Right forelimb (tissue), 1 donor: Measurements from ENCODE around the gene CABP2.
"Not testable (repeated sequence)": the region's sequence is repeated elsewhere in the genome, so short reads cannot be mapped to it uniquely, and the experiment has no call there.

ENCODE experiments used
- DNase-seq: peaks from one replicate; pipeline ENCODE4 v3.0.0-alpha.2; 2018

The CABP2 gene

DNA sequence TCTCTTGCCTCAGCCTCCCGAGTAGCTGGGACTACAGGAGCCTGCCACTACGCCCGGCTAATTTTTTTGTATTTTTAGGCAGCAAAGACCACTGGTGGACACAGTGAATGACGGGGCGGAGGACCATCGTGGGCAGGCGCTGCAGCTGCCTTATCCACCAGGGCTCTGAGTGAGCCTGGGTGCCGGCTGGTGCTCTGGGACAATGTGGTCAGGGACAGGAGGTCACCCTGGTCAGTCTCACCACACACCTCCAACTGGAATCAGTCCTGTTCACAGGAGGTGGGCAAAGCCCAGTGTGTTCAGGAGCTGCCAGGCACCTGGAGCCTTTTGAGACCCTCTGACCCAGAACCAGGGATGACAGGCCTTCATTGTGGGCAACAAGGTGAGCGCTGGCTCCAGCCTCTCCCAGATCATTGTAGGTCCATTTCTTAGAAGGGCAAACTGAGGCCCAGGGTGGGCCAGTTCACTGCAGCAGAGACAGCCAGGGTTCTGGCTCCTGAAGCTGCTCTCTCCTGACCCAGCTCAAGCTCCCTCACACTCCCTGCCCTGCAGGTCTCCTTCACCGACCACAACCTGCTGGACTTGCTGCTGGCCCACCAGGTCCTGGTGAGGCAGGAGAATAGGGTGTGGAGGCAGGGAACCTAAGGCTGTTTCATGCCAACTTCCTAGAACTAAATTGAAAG, 15.7 kb upstream of the CABP2 start:
- no peak for DNase-seq

GRCh38 chr11:67538306-67538705, 15.1 kb upstream of the CABP2 start:
- no peak for DNase-seq

- no peak for DNase-seq
Measured at GRCh38 chr11:67535561-67535960, 12.3 kb upstream of the CABP2 start.

DNA sequence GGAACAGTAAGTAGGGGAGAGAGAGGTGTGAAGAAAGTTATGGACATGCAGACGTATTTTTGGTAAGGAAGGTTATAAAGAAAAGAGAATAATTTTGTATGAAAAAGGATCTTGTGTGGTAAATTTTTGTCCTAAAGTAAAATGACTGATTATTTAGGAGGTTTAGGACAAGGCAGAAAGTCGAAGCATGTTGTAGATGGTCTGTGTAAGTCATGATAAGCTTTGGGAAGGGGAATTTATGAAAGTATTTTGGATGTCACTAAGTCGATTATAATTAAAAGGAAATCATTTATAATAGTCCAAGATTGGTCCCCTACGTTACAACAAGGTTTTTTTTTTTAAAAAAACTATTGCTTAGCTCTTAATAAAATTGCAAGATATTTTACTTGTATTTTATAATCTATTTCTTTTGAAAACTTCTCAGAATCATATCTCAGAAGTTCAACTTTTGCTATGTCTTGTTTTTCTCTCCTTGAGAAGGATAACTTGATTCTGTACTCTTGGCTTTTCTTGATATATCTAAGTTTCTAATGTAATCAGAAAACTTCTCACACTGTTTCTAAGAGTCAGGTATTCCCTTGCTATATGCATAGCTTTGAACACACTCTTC, 10.9 kb upstream of the CABP2 start:
- no peak for DNase-seq

DNA sequence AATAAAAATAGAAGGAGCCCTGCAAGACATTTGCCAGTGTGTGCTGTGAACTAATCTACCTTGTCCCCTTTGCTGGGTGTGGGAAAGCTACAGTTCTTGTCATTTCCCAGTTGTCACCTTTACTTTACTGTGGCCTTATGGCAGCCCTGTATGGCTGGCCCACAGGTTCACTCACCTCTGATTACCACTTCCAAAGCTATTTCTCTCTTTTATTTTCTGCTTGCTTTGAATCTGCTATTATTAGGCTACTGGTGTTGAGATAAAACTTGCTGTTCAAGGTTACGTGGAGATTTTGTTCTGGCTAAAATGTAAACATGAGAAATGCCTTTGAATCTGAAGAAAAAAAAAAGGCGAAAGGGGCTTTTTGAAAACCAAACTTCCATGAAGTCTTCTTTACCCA, 9.6 kb upstream of the CABP2 start:
- no peak for DNase-seq

DNA sequence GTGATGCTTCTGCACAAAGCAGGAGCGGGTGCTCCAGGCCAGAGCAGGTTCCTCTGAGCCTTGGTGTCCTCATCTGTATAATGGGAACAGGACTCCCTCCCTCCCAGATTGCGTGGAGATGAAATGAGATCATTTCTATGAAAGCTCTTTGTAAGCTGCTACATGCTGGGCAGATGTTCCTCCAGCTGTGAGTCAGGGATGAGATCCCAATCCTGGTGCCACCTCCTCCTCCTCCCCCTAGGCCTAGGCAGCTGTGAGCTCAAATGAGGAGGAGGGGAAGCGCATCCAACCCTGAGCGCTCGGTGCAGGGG, 7.0 kb upstream of the CABP2 start:
- DNase-seq = no peak

- DNase-seq = no peak
Measured at GRCh38 chr11:67528376-67528775, 5.1 kb upstream of the CABP2 start.

DNA sequence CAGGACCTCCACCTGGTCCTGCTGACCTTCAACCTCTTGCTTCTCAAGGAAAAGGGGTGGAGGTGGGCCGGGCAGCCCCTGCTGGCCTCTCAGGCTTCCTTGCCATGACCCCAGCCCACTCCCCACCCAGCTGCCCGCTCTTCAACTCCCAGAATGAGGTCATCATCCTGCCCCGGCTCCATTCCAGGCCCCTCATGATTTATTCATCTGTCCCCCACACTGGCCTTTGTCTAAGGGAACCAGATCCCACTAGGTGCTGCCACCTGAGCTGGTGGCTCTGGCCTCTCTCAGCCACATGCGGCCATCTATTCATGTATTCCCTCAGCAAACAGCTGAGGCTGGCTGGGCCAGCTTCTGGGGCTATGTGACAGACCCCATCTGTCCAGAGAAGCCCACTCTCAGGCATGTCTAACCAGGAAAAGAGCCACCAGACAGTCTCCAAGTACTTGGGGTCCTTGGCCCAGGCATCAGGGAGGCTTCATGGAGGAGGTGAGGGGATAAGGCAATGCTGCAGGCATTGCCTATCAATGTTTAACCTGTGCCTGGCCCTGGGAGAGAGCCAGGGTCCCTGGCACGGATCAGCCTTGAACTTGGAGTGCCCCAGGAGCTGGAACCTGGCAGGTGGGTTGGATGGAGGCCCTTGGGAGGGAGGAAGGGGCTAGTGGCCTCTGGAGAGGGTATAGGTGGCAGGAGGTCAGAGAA, 2.2 kb upstream of the CABP2 start:
- DNase-seq = no peak

DNA sequence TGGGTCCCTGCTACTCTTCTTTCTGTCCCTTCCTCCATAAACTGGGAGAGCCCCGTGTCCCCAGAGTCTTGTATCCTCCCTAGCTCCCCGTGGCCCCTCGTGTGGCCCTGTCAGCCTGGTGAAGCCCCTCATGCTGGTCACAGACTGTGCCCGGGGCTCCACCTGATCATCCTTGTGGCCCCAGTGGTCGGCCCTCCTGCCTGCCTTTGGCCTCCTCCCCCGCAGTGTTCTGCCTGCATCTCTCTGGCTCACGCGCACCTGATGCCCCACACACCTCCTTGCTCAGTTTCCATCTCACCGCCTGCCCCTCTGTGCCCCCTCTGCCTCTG, 1.2 kb upstream of the CABP2 start:
- no peak for DNase-seq

GRCh38 chr11:67523556-67524479, 572 bp upstream of the CABP2 start:
- DNase-seq = no peak

- DNase-seq = no peak
Measured at GRCh38 chr11:67522338-67522737, 908 bp downstream of the CABP2 start.

GRCh38 chr11:67521924-67522323, 1.3 kb downstream of the CABP2 start:
- DNase-seq = no peak

DNA sequence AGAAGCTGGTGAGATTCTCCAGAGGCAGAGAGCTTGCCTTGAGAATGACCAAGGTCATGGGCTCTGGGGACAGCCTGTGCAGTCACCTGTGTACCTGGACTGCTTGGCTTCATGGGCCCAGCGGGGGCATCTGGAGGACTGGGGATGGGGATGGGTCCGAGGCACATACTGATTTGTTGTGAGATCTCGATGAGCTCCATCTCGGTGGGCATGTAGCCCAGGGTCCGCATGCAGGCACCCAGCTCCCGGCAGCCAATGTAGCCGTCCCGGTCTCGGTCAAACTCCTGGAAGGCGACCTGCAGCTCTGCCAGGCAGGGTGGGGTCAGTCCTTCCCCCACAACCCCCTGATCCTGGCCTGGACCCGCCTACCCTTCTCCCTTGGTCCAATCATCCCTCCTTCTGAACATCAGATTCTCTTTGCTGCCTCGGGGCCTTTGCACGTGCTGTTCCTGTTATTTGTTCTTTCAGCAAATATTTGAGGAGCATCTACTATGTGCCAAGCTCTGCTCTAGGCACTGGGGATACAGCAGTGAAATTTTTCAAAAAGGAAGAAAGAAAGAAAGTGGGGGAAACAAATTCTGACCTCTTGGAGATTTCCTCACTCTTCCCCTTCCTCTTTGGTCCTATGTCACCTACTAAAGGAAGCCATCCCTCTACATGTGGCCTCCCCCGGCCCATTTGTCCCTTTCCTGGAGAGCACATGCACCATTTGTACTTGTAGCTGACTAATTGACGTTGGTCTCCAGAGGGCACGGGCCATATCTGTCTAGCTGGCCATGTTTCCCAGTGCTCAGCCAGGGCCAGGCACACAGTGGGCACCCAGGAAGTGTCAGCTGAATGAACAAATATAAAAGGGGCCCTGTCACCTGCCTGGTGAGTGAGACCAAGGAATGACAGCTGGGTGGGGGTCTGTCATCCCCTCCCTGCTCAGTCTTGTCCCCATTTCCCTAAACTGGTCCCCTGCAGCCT, 2.1 kb downstream of the CABP2 start:
- DNase-seq = no peak

DNA sequence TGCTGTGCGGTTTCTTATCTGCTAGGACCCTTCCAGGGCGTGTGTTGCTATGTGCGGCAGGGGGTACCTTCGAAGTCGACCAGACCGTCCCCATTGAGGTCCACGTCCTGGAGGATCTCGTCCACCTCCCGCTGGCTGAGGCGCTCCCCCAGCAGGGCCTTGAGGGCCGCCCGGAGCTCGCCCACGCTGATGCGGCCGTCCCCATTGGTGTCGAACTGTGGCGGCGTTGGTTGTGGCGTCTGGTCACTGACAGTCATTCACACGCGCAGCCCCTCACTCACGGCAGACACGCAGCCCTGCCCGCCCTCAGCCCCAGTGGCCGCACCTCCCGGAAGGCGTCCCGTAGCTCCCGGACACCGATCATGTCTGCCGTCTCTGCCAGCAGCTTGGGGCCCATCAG, 3.5 kb downstream of the CABP2 start:
- no peak for DNase-seq

- DNase-seq = no peak
Measured at GRCh38 chr11:67517784-67518552, 5.3 kb downstream of the CABP2 start.

DNA sequence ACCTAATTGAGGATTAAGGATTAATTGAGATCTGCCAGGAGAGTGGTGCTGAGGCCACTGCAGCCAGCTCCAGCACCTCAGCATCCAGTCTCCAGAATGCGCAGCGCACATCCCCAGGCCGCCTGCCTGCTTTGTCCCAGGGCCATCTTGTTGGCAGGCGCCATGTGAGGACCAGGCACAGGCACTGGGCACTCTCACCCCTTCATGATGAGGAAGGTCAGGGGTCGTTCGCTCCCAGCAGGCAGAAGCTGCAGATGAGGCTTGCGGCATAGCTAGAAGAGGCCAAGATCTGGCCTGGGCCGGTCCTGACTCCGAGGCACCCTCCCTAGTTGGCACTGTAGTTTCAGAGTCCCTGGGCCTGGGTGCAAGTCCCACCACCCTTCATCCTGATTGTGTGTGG, 6.4 kb downstream of the CABP2 start:
- DNase-seq = no peak

- DNase-seq = no peak
Measured at GRCh38 chr11:67514116-67514515, 9.1 kb downstream of the CABP2 start.

DNA sequence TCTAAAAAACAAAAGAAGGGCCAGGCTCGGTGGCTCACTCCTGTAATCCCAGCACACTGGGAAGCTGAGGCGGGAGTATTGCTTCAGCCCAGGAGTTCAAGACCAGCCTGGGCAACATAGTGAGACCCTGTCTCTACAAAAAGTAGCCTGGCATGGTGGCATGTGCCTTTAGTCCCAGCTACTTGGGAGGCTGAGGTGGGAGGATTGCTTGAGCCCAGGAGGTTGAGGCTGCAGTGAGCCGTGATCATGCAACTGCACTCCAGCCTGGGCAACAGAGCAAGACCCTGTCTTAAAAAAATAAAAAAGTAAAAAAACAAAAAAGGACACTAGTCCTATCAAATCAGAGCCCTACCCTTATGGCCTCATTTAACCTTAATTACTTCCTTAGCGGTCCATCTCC, 11.7 kb downstream of the CABP2 start:
- not testable (repeated sequence) for DNase-seq

- DNase-seq = no peak
Measured at GRCh38 chr11:67510023-67510345, 13.3 kb downstream of the CABP2 start.

DNA sequence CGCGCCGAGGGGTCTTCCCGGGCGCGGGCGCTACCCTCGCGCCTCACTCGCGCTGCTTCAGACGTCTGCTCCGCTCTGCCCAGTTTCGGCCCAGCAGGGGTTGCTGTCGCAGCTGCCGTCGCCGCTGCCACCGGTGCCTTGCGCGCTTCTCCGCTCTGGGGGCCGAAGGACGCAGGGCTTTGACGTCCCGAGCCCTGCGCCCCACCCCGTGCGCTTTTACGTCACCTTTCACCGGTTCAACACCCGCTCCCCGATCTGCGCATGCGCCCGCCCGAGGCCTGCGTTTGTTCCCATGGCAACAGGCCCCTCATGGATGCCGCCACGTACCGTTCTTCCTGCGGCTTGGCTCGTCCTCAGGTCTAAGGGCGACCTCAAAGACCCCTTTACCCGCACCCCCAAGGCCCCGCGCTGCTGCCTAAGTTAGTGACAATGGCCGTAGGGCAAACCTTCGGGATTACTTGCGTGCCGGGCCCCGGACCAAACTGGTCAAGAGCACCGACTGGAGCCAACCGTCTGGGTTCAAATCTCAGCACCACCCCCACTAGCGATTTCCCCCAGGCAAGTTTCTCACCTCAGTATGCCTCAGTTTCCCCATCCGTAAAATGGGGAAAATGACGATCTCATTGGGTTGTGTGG, 14.6 kb downstream of the CABP2 start:
- DNase-seq = peak; percentile 96

GRCh38 chr11:67507864-67508485, 15.3 kb downstream of the CABP2 start, which contains the start of gene CDK2AP2:
Gene CDK2AP2 (minus strand): TSS chr11:67508162. CDS start chr11:67508082, 80 bp downstream.
- DNase-seq = peak; percentile 95
